Bronchus fibroblast of lung (primary cell): ENCODE measurements around the gene ADAP1. TPM values are rescaled to one million over a fixed set of nuclear protein-coding genes. Genes with fewer than 3 reads are reported as not detected.

ENCODE experiments used
- total RNA-seq: library from RNA; depleted of rRNA; stranded (reverse); fragments of >200 nt; gene quantifications from 2 replicates; pipeline ENCODE4 v1.2.3, GENCODE V29; 2015

ADAP1 gene
- 0.84 and 1.3 TPM in 2 replicates for total RNA-seq

GRCh38 chr7:954330-955238 is at the start of gene ADAP1:
ADAP1 (minus strand) TSS chr7:954680; CDS start chr7:954477, 203 bp downstream.

DNA sequence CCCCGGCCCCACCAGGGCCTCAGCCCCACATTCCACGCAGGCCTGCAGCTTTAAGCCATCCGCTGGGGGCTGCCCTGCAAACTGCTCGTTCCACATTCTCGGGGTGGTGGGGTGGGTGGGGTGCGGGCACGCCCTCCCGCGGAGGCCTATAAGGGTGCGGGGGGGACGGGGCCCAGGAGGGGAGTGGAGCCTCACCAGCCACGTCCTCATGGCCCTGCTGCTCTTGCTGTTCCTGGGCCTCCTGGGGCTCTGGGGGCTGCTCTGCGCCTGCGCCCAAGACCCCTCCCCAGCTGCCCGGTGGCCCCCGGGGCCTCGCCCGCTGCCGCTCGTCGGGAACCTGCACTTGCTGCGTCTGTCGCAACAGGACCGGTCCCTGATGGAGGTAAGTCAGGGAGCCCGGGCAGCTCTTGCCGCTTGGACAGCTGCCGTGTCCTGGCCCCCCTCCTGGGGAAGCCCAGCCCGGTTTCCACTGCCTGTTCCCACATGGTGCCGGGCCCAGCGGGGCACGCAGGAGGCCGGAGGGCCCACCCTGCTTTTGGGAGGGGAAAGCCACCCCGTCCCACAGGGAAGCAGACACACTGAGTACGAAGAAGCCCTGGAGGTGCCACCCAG is 28.6 kb upstream of the ADAP1 start, which contains the start of gene CYP2W1:
CYP2W1 (plus strand) TSS at position 178 of the 612 bp plus-strand sequence; CDS start at position 209, 31 bp downstream.

DNA sequence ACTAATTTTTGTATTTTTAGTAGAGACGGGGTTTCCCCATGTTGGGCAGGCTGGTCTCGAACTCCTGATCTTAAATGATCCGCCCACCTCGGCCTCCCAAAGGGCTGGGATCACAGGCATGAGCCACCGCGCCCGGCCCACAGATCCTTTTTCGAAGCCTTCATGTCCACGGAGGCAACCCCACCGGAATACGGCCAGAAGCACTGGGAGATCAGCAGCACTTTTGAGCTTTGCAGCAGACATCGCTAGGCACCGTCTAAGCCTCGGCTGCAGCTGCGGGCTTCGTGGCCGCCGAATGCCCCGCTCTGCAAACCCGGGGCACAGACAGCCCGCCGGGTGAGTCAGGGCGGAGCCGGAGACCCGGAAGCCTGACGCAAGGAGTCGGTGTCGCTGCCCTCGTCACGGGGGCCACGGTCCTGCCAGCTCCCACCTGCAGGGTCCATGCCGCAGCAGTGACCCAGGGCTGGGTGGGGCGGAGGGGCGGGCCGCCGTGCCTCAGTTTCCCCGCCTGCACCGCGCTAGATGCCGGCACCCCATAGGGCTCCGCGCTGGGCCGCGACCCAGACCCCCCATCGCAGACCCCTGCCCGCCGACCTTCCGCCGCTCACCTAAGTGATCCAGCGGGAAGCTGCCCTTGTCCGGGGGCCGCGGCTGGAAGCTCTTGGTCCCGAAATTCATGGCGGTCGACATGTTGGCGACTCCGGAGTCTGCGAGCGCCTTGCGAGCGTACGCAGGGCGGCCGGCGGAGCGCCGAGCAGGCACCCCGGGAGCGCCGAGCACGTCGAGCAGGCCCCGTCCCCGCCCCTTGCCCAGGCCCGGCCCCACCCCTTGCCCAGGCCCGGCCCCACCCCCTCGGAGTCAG is 20.6 kb upstream of the ADAP1 start, which contains the start of gene COX19:
COX19 (minus strand) TSS at position 730 of the 862 bp plus-strand sequence; CDS start at position 690, 40 bp downstream.

DNA sequence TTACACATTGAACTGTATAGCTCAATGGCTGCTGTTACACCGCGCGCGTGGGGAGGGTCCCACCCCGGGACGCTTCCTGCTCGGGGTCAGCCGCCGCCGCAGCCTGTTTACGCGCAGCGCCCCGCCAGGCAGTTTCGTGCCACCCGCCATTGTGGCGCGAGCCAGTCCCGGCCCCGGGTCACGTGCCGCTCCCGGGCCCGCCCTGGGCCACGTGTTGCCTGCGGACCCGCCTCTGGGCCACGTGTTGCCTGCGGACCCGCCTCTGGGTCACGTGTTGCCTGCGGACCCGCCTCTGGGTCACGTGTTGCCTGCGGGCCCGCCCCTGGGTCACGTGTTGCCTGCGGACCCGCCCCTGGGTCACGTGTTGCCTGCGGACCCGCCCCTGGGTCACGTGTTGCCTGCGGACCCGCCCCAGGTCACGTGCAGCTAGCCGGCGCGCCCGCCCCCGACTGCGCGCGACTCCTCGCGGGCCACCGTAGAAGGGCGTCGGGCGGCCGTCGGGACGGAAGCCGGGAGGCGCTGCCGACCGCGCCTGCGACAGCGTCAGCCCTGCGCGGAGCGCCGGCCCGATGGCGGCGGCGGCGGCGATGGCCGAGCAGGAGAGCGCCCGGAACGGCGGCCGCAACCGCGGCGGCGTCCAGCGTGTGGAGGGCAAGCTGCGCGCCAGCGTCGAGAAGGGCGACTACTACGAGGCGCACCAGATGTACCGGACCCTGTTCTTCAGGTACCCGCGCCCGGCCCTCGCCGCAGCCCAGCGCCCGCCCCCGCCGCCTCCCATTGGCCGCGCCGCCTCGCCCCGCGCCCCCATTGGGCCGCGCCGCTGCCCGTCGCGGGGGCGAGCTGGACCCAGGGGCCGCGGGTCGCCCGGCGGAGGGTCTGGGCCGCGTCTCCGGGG is 78.2 kb downstream of the ADAP1 start, which contains the start of gene GET4:
GET4 (plus strand) TSS at position 478 of the 895 bp plus-strand sequence; CDS start at position 570, 92 bp downstream.

Other genes with a start within 250 kb of the ADAP1 start
- gene DNAAF5, start 228.0 kb downstream of the ADAP1 start, total RNA-seq = 47.4 and 50.3 TPM in 2 replicates
- gene PRKAR1B, start 227.4 kb downstream of the ADAP1 start, total RNA-seq = 10.3 and 11.4 TPM in 2 replicates
- gene SUN1, start 122.2 kb downstream of the ADAP1 start, total RNA-seq = 99.0 and 124 TPM in 2 replicates
- 19.5 and 22.7 TPM in 2 replicates for gene GET4, start 78.1 kb downstream of the ADAP1 start, total RNA-seq
- 2.7 and 3.9 TPM in 2 replicates for gene COX19, start 20.9 kb upstream of the ADAP1 start, total RNA-seq
- under 0.01 TPM in 1 of 2 replicates, not detected in the other for gene CYP2W1, start 28.5 kb upstream of the ADAP1 start, total RNA-seq
- gene GPR146, start 89.9 kb upstream of the ADAP1 start, total RNA-seq = 0.15 TPM in 1 of 2 replicates, not detected in the other
- gene GPER1, start 133.4 kb upstream of the ADAP1 start, total RNA-seq = 4.2 and 5.2 TPM in 2 replicates
- 16.0 and 19.3 TPM in 2 replicates for gene ZFAND2A, start 205.5 kb upstream of the ADAP1 start, total RNA-seq